GM21381 (cell line): ENCODE results near the gene FOXN1.
"Not testable (repeated sequence)": the region's sequence is repeated elsewhere in the genome, so short reads cannot be mapped to it uniquely, and the experiment has no call there.

ENCODE experiments used
- ATAC-seq: cut with Tn5 transposase; IDR thresholded peaks from one replicate; pipeline ENCODE4 v1.9.1; 2021; ENCODE audit warnings: mild to moderate bottlenecking, moderate library complexity; ENCODE audit not compliant: unreplicated experiment

The FOXN1 gene

DNA sequence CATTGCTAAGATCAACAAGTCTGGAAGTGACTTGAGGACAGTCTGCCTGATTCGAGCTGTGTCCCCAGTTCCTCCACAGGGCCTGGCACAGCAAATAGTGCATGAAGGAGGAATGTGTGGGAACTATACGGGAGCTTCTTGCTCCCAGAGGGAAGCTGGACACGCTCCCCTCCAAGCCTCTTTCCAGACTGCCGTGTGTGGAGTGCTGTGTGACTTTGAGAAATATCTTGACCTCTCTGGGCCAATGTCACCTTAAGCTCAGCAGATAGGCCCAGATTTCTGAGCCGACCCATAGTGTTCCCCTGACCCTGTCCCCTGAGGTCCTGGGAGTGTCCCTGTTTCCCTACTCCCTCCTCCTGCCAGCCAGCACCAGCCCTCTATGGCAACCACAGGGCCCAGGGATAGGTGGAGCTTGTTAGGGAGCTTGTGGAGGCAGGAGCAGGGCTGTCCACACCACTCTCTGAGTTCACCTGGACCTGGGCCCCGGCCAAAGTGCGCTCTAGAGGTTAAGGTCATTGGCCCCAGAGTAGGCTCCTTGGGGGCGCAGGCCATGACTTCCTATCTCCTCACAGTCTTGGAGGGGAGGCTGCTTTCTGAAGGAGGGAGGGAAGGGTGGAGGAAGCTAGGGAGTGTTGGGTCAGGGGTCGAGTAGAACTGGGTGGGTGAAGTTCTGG, 6.3 kb upstream of the FOXN1 start:
- no peak for ATAC-seq

DNA sequence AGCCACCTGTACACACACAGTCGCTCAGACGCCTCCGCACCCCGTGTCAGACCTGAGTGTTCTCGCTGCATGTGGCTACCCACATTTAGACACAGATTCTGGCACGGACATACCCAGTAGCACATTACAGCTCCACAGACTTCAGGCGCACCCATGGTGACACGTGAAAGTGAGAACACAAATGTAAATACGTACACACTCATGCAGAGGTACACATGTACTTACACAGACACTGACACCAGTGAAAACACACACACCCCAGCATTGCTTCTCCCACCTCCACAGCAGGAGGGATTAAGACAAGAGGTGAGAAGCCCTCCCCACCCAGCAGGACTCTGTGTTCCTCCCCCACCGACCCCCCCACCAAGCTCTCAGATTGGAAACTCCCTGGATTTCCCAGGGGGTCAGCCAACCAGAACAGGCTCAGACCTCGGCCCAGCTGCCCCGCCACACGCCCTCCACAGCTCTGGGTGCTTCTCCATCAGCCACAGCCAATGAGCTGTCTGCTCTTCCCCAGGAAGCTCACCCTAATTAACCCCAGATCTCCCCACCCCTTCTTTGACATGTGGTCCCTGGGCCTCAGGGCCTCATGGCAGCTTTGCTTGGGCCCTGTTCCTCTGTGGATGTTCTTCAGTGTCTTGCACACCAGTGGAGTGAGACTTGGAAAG, 5.3 kb upstream of the FOXN1 start:
- ATAC-seq = peak; percentile 52

DNA sequence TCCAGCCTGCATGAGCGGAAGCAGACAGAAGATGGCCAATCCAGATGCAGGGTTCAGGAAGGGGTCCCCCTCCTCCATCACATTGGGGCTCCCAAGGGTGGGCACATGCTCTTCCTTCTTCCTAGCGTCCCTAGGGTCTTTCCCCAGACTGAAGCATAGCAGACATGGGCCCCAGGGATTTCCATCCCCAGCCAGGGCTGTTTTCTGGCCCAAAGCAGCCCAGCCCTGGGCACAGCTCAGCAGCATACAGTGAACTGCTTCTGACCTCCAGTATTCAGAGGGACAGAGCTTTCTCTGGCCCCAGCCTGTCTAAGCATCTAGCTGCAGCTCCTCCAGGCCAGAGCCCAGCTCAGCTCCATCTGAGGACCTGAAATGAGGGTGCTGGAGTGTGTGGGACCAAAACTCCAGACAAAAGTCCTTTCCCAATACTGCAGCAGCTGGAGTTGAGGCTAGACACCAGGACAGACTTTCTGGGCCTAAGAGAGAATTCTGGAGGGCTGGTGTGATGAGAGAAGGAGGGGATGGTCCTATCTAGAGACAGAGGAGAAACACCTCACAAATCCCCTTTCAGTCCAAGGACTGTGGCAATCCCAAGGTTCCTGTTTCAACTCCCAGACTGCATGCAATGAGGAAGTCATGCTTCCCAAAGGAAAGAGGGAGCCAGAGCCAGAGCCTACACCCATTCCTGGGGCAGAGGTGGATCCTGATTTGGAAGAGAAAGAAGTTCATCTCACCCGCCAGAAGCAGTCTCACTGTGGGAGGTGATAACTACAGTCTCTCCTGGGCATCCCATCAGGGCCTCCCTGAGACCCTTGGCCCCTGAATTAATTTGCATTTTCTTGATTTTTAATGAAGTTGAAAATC, 4.5 kb upstream of the FOXN1 start:
- no peak for ATAC-seq

- ATAC-seq = no peak
Measured at GRCh38 chr17:28503420-28503819, 2.7 kb upstream of the FOXN1 start.

- ATAC-seq = no peak
Measured at GRCh38 chr17:28506763-28507487, 777 bp downstream of the FOXN1 start.

GRCh38 chr17:28507567-28508203, 1.5 kb downstream of the FOXN1 start:
- ATAC-seq = no peak

DNA sequence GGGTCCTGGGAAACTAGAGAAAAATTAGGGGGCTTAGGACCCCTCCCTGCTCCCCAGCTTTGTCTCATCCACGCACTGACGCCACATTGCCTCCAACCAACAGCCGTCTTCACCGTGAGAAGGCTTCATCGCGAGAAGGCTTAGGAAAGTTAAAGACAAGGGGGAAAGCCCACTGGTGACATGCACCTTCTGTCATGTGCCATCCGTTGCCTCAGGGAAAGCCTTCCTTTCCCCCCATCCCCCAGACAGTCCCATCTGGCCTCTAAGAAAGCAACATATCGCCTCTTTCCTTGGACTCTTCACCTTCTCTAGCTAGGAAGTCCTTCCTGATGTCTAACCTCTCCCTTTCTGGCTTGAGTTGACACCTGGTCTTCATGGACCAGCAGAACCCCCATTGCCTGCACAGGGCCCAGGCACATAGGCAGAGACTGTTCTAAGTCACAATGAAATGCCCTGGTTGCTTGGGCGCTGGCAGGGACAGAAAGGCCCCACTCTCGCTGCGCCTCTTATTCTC, 2.1 kb downstream of the FOXN1 start:
- no peak for ATAC-seq

DNA sequence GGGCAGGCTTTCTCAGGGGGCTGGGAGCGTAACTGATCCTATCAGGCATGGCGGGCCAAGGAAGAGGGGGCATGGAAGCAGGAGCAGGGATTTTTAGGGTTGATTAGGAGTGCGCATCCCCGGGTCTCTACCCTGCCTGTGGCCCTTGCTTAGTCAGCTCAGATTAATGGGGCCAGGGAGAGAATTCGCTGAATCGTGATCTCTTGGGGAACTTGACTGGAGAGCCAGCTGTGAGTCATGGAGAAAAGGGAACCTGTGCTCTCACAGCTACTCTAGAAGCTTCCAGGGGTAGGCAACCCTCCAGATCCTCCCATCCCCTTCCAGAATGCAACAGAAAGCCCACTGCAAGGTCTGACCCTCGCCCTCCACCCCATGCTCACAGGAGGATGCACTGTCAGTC, 3.6 kb downstream of the FOXN1 start:
- no peak for ATAC-seq

- no peak for ATAC-seq
Measured at GRCh38 chr17:28511858-28512461, 5.8 kb downstream of the FOXN1 start.

GRCh38 chr17:28513476-28513875, 7.3 kb downstream of the FOXN1 start:
- ATAC-seq = no peak

DNA sequence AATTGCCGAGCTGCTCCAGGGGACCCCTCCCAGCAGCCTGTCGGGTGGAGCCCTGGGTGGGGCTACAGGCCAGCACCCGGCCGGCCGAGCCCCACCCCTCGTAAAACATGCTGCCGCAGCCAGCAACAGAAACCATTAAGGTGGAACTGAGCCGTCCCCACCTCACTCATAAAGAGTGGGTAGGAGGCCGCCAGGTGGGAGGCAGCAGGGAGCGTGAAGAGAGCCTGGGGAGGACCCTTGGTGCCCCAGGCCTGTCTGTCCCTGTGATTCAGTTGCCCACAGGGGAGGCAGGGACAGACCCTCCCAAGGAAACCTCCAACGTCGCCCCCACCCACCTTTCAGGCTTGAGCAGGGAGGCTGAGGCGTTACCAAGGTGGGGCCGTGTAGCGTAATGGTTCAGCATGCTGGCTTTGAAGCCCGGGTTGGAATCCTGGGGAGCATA, 8.4 kb downstream of the FOXN1 start:
- no peak for ATAC-seq

DNA sequence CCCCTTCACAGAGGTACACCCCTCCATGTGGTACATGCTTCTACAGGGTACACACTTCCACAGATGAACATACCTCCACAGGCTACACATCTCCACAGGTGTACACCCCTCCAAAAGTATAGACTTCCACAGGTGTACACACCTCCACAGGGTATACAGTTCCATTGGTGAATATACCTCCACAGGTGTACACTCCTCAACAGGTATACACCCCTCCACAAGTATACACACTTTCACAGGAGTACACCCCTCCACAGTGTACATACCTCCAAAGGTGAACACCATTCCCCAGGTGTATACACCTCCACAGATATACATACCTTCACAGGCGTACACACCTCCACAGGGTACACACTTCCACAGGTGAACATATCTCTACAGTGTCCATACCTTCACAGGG, 9.4 kb downstream of the FOXN1 start:
- ATAC-seq = no peak

GRCh38 chr17:28518132-28518531, 12.0 kb downstream of the FOXN1 start:
- ATAC-seq = no peak

- ATAC-seq = no peak
Measured at GRCh38 chr17:28518578-28518977, 12.4 kb downstream of the FOXN1 start.

DNA sequence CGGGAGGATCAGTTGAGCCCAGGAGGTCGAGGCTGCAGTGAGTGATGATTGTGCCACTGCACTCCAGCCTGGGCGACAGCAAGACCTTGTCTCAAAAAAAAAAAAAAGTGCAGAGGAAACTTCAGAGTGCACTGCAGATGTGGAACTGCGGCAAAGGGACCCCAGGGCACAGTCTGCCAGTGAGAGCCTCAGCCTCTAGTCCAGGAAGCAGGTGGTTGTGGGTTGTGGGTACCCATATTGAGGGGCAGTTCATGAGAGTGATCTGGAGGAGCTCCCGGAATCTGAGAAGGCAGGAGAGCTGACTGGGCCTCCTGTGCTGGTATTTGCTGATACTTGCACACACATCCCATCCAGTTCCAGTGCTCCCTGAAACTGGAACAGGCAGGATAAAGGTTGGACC, 13.1 kb downstream of the FOXN1 start:
- no peak for ATAC-seq

DNA sequence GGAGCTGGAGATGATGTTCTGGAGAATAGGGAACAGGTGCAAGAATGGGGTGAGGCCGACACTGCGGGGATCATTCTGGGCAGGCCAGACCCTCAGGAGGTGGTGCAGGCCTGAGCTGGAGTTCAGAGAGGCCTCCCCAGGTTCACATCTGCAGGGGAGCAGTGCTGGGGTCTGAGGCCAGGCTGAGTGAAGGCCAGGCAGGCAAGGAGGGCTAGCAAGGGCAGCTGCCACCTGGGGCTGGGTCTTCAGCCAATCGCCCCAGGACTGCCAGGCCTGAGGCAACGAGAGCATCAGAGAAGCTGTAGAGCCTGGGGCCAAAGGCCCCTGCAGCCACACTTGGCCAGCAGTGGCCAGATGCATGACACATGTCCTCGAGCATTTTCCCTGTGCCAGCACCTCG, 14.5 kb downstream of the FOXN1 start:
- ATAC-seq = no peak

GRCh38 chr17:28521311-28522085, 15.3 kb downstream of the FOXN1 start:
- ATAC-seq = no peak

DNA sequence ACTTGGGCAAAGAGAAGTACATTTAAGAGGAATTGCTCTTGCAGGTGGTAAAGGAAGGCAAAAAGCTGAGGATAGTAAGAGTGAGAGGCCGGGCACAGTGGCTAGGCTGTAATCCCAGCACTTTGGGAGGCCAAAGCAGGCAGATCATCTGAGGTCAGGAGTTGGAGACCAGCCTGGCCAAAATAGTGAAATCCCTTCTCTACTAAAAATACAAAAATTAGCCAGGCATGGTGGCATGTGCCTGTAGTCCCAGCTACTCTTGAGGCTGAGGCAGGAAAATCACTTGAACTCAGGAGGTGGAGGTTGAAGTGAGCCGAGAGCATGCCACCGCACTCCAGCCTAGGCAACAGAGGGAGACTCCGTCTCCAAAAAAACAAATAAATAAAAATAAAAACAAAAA, 16.1 kb downstream of the FOXN1 start:
- not testable (repeated sequence) for ATAC-seq

- ATAC-seq = no peak
Measured at GRCh38 chr17:28523186-28523585, 17.0 kb downstream of the FOXN1 start.
